TTC549 (cell line): Measurements from ENCODE around the gene METTL25B.

Experiments used
- FAIRE-seq: peaks from 2 replicates; lab custom pipeline; 2012; peaks lifted over from hg19 to GRCh38; lab: Jason Lieb, UNC

Gene METTL25B

GRCh38 chr1:156703336-156703735 lies 24.9 kb upstream of the METTL25B start:
- FAIRE-seq: no peak

GRCh38 chr1:156703741-156704140 lies 24.5 kb upstream of the METTL25B start:
- no peak for FAIRE-seq

DNA sequence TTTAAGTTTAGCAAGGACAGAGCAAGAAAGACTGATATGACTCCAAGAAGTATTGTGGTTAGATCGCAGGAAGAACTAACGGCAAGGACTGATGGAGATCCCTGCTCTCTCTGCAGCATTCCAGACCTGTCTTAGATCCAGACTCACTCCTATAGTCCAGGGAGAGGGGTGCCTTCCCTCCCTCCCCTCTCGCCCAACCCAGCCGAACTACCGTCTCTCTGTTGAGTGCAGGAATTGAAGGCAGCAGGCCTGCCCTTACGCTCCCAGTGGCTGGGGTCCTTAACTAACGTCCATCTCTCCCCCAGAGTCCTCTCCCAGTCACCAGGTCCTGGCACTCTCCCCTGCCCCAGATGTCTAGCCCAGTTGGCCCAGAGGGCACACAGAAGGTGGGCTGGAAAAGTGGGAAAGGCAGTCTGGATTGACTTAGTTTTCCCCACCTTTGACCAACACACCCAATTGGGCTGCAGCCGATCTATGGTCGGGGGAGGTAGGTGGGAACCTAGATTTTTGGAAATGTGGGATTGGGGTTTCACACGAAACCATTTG lies 24.0 kb upstream of the METTL25B start:
- FAIRE-seq: no peak

DNA sequence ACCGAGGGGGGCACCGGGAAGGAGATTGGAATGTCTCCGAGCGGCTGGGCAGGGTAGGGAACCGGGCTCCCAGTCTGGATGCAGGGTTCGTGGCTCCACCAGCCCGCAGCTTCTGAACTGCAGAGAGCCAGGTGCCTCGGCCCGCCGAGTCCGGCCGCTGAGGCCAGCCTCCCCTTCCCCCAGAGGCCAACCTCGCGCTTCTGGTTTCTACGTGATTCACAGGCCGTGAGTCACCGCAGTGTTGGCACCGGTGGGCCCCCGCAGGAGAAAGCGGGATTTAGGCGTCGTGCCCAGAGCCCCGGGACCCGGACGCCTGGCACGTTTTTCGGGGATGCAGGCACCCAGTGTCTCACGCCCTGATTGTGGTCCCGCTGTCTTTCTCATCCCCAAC lies 23.3 kb upstream of the METTL25B start:
- FAIRE-seq: no peak

GRCh38 chr1:156705321-156705917 lies 22.9 kb upstream of the METTL25B start, which contains the start of gene CRABP2:
CRABP2 (minus strand) TSS chr1:156705583; CDS start chr1:156705446, 137 bp downstream.
- FAIRE-seq: no peak

- FAIRE-seq: peak; percentile 28
Observed at GRCh38 chr1:156705918-156706656, 22.2 kb upstream of the METTL25B start.

GRCh38 chr1:156706657-156707416 lies 21.4 kb upstream of the METTL25B start:
- FAIRE-seq: no peak

DNA sequence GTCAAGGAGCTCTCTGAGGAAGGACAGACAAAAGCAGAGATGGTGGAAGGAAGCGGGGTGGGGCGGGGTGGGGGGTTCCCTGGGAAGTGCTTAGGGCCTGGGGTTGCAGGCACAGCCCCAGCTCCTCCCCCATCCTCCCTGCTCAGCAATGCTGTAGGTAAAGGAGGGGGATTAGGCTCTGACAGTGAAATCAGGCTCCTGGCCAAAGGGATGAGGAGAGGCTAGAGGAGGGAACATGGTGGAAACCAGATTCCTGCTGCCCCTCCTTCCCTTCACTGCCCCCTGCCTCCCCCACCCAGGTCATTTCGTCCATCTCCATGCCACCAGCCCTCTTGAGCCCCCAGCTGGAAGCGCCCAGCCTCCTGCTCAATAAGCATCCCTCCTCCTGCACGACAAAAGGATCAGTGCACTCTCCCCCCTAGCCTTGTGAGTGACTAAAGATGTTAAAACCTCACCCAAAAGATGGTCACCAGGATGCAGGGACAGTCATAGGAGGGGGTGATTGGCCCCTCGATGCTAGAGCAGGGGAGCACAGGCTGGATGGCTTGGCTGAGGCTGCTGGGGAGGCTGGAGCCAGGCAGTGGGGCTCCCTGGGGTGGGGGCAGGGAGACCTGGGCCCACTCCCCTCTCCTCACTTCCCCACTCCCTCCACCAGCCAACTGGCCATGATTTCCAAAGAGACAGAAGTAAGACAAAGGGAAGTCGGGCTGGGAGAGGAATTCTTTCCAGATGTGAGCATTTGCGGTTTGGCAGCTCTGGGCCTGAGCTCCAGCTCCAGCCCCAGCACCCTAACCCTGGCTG lies 20.7 kb upstream of the METTL25B start:
- no peak for FAIRE-seq

DNA sequence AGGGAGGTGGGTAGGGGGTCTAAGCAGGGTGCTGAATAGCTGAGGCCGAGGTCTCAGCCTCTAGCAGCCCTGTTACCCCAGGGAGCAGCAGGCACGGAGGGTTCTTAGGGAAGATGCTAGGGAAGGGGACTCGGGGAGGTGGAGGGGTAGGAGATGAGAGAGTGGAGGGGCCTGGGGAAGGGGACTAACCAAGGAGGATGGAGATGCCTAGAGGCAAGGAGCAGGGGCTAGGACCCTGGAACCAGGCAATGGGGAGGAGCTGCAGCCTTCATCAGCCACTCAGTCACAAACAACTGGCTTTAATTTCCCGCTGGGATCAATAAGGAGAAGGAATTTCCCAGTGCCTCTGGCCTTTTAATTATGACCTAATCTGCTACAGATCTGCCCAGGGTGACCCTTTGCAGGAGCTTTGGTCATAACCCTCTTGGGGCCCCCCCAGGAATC lies 20.0 kb upstream of the METTL25B start:
- no peak for FAIRE-seq

DNA sequence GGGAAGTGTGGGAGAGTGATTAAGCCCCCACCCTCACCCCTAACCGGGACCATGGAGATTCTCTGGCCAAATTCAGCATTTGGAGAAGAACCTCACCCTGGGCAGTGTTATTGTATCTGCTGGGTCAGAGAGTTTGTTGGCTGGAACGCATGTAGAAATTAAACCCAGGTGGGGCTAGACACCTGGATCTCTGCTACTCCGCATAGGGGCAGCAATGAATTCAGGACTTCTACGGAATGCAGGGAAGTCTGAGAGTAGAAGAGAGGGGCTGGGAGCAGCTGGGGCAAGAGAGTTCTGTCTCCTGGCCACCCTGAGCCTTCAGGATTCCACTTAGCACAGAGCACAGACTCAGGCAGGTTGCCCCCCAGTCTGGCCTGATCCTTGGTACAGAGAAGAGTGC lies 19.2 kb upstream of the METTL25B start:
- FAIRE-seq: no peak

GRCh38 chr1:156709757-156710489 lies 18.3 kb upstream of the METTL25B start:
- no peak for FAIRE-seq

DNA sequence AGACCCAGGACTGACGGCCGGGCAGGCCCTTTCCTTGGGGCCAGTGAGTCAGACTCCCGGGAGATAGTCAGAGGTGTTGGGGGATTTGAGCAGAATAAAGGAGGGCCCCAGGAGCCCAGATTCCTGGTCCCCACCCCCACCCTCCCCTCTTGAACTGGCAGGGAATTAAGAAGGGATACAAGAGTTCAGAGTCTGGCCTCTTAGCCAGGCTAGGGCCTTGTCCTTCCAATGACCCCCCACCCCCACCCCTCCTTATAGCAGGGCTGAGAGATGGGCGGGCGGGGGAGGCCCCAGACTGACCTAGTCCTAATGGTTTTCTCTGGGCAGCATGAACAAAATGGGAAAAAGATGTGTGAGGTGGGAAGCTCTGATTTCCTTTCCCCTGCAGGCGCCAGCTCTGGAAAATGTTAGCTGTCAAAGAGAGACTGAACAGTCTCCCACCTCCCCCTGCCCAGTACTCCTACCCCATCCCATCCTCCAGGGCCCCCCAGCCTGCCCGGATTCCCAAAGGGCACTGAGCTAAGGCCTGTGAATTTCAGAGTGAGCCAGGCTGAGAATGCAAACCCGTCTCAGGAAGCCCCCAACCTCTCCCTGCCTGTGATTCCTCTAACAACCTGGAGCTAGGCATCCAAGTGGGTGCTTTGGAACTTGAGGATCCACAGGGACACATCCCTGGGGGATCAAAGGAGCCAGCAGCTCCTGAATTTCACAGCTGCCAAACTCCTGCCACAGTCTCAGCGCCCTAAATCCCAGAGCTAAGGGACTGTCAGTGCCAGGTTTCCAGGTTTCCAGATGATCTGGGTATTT lies 17.1 kb upstream of the METTL25B start:
- FAIRE-seq: no peak

DNA sequence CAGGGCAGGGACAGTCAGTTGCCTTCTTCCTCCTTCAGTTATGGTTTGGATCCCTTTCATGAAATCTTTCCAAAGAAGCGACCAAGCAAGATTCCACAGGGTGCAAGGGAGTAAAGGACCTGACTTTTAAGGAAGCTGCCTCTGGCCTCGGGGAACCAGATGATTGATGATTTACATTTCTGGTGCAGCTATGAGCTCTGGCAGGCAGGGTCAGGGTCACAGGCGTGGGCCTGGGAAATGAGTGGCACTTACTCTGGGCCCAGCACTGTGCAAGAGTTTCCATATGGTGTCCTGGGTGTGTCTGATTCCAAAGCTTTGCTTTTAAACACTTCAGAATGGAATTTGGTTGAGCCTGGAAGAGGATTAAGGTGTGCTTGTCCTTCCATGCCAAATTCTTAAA lies 15.6 kb upstream of the METTL25B start:
- FAIRE-seq: no peak

GRCh38 chr1:156714830-156715229 lies 13.4 kb upstream of the METTL25B start:
- peak; percentile 19 for FAIRE-seq

DNA sequence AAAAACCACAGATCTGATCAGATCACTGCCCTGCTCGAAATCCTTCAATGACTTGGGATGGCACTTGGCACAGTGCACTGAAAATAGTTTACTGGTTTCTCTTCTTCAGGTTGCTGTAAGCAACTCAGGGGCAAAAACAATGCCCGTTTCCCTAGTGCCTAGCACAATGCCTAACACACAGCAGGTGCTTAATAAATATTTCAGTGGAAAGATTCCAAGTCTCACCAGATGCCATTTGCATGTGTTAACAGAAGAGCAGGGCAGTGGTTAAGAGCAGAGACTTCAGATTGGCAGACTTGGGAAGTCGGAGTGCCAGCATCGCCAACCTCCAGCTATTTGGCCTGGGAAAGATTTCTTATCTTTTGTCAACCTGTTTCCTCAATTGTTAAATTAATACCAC lies 10.9 kb upstream of the METTL25B start:
- FAIRE-seq: no peak

DNA sequence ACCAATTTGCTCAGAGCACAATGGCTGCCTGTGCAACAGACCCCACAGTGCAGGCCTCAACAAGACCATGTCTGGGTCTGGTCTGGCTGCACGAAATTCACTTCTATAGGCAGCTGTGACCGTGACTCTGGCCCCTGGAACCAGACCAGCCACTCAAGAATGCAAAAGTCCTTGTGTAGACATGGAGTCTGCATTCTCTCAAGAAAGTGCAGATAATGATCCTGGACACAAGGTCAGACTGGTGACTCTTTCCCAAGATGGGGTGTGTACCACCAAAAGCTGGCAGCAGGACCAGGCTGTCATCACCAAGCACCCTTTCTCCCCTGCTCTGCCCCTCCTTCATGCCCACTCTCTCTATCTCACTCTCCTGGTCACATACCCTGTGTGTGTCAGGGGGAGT lies 7.1 kb upstream of the METTL25B start:
- no peak for FAIRE-seq

- FAIRE-seq: no peak
Observed at GRCh38 chr1:156721535-156721934, 6.7 kb upstream of the METTL25B start.

DNA sequence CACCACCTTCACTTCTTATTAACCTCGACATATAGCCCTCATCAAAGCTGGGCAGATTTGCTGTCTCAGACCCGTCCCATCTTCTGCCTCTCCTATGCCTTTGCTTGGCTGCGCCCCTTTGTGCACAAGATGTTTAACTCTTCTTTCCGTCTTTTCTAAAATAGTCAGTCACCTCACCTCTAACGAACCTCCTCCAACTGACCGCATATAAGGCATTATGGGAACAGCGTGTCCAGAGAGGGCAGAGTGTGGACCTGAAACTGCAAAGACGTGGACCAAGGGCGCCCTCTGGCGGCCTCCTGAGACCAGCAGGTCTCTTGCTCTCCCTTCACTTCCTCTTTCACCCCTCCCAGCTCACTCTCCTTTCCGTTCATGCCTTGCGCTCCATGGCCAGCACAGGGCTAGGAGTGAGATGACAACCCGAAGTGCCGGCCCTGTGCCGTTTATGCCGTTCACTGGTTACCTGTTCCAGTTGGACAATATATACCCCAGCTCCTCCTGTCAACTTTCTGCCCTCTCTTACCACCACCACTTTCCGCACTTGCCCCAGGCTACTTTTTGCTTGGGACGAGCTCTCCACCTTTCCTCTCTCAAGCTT lies 2.5 kb upstream of the METTL25B start:
- FAIRE-seq: peak; percentile 90

DNA sequence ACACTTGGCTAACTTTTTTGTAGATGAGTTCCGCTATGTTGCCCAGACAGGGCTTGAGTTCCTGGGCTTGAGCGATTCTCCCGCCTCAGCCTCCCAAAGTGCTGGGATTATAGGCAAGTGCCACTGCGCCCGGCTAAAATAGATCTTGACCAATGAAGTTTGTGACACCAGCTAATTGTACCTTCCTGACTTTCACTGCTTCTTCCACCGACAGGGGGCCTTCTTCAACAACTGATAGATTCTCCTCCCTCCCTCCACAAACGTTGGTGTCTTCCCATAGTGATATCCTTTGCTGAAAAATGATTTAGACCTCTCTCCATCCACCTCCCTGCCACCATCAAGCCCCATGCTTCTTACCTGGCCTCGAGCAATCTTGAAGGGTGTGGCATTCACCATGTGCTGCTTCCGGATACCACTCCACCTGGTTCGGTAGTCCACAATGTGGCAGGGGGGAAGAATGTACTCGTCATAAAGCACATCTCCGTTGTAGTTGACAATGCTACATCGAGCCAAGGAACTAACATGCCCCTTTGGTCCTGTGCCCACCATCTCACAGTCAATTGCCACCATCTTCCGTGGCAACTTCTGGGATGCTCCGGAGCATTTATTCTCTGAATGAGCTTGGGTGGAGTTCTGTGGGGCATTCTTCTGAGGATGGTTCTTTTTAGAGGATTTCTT lies 1.6 kb upstream of the METTL25B start:
- peak; percentile 13 for FAIRE-seq

DNA sequence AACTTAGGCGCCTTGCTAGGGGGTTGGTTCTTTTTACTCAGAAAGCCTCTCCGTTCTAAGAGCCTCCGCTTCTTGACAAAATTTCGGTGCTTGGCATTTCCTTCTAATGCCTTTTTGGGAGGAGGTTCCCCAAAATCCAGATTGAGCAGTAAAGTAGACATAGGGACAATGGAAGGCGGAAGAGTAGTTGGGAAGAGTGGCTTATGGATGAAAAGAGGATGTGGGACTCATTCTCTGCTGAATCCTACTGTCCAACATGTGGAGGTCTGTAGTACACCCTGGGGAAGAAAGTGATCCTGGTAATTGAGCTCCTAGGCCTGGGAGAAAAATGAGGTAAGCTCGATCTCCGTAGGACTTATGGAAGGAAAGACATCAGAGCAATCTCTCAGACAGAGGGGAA lies 777 bp upstream of the METTL25B start:
- no peak for FAIRE-seq
